ENCODE data around the gene DIS3L2.
"Not testable (repeated sequence)": the region's sequence is repeated elsewhere in the genome, so short reads cannot be mapped to it uniquely, and the experiment has no call there.

DIS3L2 gene

DNA sequence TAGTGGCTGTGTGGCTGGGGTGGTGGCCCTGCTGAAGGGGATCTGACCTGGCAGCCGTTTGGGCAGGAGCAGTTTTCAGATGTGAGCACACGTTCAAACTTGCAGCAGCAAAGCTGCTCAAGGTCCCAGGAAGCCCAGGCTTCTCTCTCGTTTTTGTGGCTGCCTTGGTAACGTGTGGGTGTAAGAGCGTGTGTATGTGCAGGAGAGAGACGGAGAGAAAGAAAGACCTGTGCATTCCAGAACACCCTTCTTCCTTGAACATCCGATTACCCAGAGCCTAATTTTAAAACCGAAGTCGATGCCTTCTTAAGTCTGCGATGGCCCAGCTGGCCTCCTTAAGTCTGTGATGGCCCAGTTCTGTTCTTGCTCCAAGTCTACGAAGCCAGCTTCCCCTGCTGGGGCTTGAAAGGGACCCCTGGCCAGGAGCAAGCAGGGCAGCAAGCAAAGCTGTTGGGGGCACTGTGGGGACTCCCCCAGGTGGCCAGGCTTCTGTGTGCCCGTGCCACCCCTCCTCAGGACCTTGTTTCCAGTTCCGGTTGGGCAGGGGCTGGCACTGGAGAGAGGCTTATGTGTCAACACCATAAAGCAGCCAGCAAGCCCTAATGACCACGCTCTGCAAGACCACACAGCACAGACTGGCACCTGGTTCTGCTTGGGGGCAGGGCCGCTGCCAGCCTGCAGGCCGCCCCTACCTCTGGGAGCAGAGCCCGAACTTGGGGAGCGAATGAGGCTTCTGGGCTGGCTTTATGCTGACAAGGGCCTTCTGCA is 361.2 kb downstream of the DIS3L2 start:
- Histone ChIP-seq H3K27ac (ENCODE audit: low read depth, low read length, severe bottlenecking) (no peak overlapping the region), H3K4me3 (ENCODE audit: extremely low read depth, insufficient read depth, low read length, poor library complexity, severe bottlenecking) (no peak overlapping the region), H3K9me3 (ENCODE audit: control insufficient read depth, low read length) (no peaks in the 10 kb centered on the region), H3K4me1 (ENCODE audit: control insufficient read depth, insufficient read depth, low read length, poor library complexity, severe bottlenecking) (no peaks in the 10 kb centered on the region), H3K36me3 (ENCODE audit: control insufficient read depth, insufficient read depth, low read length) (no peaks in the 10 kb centered on the region)
- 92 to 95% methylated on average over 15 to 18 of the region's 18 CpGs for WGBS, 2 experiments (ENCODE audit: insufficient coverage in 2 of 2)

DNA sequence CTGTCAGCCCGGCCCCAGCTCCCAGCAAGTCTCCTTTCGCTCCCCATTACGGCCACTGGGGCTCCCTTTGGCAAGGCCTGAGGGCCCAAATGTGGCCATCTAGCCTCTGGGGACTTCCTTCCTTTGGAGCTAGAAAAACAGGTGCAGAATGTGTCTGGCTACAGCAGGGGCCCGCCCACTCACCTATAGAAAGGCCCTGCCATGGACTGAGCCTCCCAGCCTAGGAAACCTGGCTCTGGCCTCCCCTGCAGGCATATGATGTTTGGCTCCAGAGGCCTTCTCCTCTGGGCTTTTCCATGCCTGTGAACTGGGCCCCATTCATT is 361.8 kb downstream of the DIS3L2 start:
- H3K36me3 ChIP-seq (ENCODE audit: control insufficient read depth, insufficient read depth, low read length), result no peaks in the 10 kb centered on the region
- no peak overlapping the region for H3K4me3 ChIP-seq (ENCODE audit: extremely low read depth, insufficient read depth, low read length, poor library complexity, severe bottlenecking)
- 83 to 96% methylated on average over 3 of the region's 4 CpGs for WGBS, 2 experiments (ENCODE audit: insufficient coverage in 2 of 2)
- no peaks in the 10 kb centered on the region for H3K4me1 ChIP-seq (ENCODE audit: control insufficient read depth, insufficient read depth, low read length, poor library complexity, severe bottlenecking)
- H3K9me3 ChIP-seq (ENCODE audit: control insufficient read depth, low read length), result no peaks in the 10 kb centered on the region
- no peak overlapping the region for H3K27ac ChIP-seq (ENCODE audit: low read depth, low read length, severe bottlenecking)

DNA sequence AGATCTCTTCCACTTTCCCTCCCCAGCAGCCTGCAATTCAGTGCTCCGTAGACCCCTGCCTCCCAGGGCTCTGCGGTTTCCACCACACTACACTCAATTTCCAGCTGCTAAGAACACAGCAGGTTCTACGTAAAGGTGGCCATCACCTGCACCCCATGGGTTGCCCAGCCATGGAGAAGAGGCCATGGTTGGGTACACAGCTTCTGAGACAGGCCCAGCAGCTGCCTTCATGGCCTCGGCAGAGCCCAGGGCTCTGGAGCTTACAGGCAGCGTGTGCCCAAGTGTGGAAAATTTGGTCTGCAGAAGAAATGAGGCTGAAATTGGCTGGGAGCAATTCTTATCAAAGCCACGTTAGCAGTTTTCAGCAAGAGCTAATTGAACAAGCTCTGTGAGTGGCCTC is 362.5 kb downstream of the DIS3L2 start:
- H3K27ac ChIP-seq (ENCODE audit: low read depth, low read length, severe bottlenecking); H3K9me3 ChIP-seq (ENCODE audit: control insufficient read depth, low read length); H3K4me3 ChIP-seq (ENCODE audit: extremely low read depth, insufficient read depth, low read length, poor library complexity, severe bottlenecking); H3K4me1 ChIP-seq (ENCODE audit: control insufficient read depth, insufficient read depth, low read length, poor library complexity, severe bottlenecking); H3K36me3 ChIP-seq (ENCODE audit: control insufficient read depth, insufficient read depth, low read length): not testable (repeated sequence)
- WGBS, 2 experiments (ENCODE audit: insufficient coverage in 2 of 2), result 94 to 95% methylated on average over 2 to 4 of the region's 6 CpGs

DNA sequence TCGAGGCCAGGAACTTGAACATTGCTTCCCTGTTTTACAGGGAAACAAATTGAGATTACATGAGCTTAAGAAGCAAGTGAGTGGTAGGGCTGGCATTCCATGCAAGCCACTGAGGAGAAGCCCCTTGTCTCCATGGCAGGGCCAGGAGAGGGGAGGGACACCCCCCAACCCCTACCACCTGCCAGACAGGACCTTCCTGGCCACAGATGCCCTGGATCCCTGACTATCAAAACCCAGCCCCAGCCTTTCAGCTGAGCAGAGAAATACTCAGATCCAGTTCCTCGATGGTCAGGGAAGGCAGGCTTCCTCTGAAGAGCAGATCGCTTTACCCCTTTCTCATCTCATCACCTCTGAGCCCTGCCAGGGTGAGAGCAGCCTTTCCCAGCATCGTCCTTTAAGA is 363.3 kb downstream of the DIS3L2 start:
- 75 to 96% methylated on average over 1 to 3 of the region's 4 CpGs for WGBS, 2 experiments (ENCODE audit: insufficient coverage in 2 of 2)
- Histone ChIP-seq H3K9me3 (ENCODE audit: control insufficient read depth, low read length) (no peaks in the 10 kb centered on the region), H3K27ac (ENCODE audit: low read depth, low read length, severe bottlenecking) (no peak overlapping the region), H3K4me1 (ENCODE audit: control insufficient read depth, insufficient read depth, low read length, poor library complexity, severe bottlenecking) (no peaks in the 10 kb centered on the region), H3K36me3 (ENCODE audit: control insufficient read depth, insufficient read depth, low read length) (no peaks in the 10 kb centered on the region), H3K4me3 (ENCODE audit: extremely low read depth, insufficient read depth, low read length, poor library complexity, severe bottlenecking) (no peak overlapping the region)

DNA sequence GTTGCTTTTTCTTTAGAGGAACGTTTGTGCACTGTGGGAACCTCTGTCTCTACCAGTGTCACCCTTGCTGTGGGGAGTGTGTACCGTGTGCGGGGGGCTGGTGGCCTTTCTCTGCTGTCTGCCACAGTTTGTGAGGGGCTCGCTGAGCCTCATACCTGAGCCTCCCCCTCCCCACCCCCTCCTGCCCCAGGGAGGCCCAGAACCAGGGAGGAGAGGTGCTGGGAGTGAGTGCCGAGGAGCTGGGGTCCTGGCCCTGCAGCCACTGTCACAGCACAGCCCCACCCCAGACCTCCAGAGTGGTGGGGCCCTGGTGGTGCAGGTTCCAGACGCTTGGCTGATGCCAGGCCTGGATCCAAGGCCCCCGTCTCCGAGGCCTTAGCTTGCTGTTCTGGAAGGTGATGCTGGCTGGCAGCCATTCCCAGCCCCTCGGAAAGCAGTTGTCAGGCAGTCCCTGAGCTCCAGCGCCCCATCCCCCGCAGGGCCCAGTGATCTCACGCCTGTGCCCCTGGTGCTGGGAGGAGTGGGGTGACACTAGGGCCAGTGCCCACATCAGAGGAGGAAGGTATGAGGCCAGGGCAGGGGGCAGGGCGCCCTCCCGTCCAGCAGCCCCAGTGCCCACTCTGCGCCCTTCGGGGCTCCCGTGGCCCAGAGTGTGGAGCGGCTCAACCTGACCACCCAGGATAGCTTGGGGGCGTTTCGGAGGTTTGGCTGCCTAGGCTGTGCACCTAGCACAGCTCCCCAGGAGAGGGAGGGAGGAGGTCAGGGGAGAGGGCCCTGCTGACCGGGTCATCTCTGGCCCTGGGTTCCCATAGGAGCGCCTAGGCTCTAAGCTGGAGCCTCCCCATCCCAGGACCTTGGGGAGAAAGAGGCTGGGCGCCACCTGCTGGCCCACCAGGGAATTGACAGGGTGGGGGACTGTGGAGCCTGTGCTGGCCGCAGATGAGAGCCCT is 364.1 kb downstream of the DIS3L2 start:
- H3K36me3 ChIP-seq (ENCODE audit: control insufficient read depth, insufficient read depth, low read length), result no peaks in the 10 kb centered on the region
- no peak overlapping the region for H3K4me3 ChIP-seq (ENCODE audit: extremely low read depth, insufficient read depth, low read length, poor library complexity, severe bottlenecking)
- H3K4me1 ChIP-seq (ENCODE audit: control insufficient read depth, insufficient read depth, low read length, poor library complexity, severe bottlenecking), result no peaks in the 10 kb centered on the region
- WGBS, 2 experiments (ENCODE audit: insufficient coverage in 2 of 2), result 84 to 86% methylated on average over 11 to 14 of the region's 24 CpGs
- no peak overlapping the region for H3K27ac ChIP-seq (ENCODE audit: low read depth, low read length, severe bottlenecking)
- H3K9me3 ChIP-seq (ENCODE audit: control insufficient read depth, low read length), result no peaks in the 10 kb centered on the region

DNA sequence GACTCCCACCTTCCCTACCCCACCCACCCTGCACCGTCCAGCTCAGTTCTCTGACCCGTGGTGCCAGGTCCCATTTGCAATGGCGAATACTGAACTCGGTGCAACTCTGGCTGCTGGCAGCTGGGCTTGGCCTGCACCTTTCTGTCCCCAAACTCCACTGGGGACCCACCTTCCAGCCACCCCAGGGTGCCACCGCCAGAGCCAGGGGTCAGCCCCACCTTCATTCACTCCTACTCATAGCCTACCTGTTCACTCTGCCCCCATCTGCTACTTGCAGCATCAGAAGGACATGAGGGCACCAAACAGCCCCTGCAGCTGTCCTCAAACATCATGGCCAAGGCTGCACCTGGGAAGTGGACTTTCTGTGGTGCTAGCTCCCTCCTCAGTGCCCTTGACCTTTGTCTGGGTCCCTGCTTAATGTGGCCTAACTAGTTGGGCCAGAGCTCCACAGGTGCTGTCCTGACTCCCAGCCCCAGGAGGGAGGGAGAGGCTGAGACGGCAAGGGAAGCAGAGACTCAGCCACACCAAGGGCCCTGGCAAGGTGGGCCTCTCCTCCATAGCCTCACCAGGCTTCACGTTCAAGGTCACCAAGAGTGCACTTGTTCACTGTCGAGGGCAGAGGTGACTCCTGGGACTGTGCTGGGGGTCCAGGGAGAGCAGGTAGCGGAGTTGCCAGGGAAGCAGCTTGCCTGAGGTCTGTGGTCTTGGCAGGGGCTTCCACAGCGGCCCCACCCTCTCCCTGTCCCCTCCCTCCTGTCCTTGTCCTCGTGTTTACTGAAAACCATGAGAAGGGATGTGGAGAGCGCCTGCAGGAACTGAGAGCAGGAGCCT is 365.0 kb downstream of the DIS3L2 start:
- not testable (repeated sequence) for H3K4me3 ChIP-seq (ENCODE audit: extremely low read depth, insufficient read depth, low read length, poor library complexity, severe bottlenecking); H3K36me3 ChIP-seq (ENCODE audit: control insufficient read depth, insufficient read depth, low read length); H3K27ac ChIP-seq (ENCODE audit: low read depth, low read length, severe bottlenecking); H3K9me3 ChIP-seq (ENCODE audit: control insufficient read depth, low read length); H3K4me1 ChIP-seq (ENCODE audit: control insufficient read depth, insufficient read depth, low read length, poor library complexity, severe bottlenecking)
- WGBS, 2 experiments (ENCODE audit: insufficient coverage in 2 of 2), result 44 to 46% methylated on average over 2 to 3 of the region's 12 CpGs

DNA sequence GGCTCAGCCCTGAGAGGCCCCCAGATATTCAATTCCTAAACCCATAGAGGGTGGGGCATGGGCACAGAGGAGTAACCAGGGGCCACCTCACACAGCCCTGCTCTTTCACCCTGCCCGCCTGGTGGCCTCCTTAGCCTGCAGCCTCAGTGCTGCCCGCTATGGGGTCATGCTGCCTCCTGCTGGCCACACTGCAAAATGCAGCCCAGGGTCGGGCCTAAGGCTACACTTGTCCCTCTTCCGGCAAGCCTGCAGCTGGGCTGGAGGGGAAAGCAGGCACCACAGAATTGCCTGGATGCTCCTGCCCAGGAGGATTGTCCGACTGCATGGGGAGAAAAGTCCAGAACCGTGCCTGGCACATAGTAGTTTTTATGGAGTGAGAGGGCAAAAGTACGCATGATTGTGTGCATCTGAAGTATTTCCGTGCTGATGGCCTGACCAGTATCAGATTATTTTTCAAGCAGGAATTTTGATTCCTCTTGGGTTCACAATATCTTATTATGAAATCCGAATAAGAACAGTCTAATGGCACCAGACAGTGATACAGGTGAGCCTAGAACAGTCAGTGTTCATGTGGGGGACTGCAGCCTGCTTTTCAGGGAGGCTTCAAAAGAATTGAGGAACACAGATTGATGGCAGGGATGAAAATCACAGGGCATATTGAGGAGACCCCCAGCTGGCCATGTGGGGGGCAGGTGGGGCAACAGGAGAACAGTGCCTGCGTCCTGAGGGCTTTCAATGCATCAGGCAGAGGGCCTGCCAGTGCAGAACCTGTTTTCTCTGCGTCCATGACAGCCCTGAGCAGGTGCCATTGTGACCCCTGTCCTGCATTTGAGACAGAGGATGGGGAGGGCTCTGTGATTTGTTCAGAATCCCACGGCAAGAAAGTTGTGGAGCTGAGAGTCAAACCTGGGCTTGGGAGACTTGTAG is 365.9 kb downstream of the DIS3L2 start:
- Histone ChIP-seq H3K4me1 (ENCODE audit: control insufficient read depth, insufficient read depth, low read length, poor library complexity, severe bottlenecking) (no peaks in the 10 kb centered on the region), H3K27ac (ENCODE audit: low read depth, low read length, severe bottlenecking) (no peak overlapping the region), H3K9me3 (ENCODE audit: control insufficient read depth, low read length) (no peaks in the 10 kb centered on the region), H3K4me3 (ENCODE audit: extremely low read depth, insufficient read depth, low read length, poor library complexity, severe bottlenecking) (no peak overlapping the region), H3K36me3 (ENCODE audit: control insufficient read depth, insufficient read depth, low read length) (no peaks in the 10 kb centered on the region)
- 58 to 71% methylated on average over 10 to 12 of the region's 12 CpGs for WGBS, 2 experiments (ENCODE audit: insufficient coverage in 2 of 2)

DNA sequence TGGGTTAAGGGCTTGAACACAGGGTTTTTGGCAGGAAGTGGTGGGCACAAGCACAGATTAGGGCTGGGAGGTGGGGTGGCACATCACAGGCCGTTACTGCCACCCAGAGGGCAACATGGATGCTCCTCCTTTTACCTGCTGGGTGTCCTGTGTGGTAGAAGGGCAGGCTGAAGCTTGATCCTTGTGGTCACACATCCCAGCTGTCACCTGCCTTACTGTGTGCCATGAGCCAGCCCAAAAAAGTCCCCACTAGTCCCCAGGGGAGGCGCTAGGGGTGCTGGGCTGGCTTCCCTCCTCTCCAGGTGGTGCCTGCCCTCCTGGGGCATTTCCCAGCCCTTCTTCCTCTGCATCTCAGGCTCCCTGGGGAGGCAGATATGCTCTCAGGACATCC is 366.5 kb downstream of the DIS3L2 start:
- H3K4me1 ChIP-seq (ENCODE audit: control insufficient read depth, insufficient read depth, low read length, poor library complexity, severe bottlenecking), result no peaks in the 10 kb centered on the region
- no peaks in the 10 kb centered on the region for H3K9me3 ChIP-seq (ENCODE audit: control insufficient read depth, low read length)
- 89 to 92% methylated on average over 2 of the region's 2 CpGs for WGBS, 2 experiments (ENCODE audit: insufficient coverage in 2 of 2)
- H3K4me3 ChIP-seq (ENCODE audit: extremely low read depth, insufficient read depth, low read length, poor library complexity, severe bottlenecking), result no peak overlapping the region
- H3K27ac ChIP-seq (ENCODE audit: low read depth, low read length, severe bottlenecking), result no peak overlapping the region
- H3K36me3 ChIP-seq (ENCODE audit: control insufficient read depth, insufficient read depth, low read length), result no peaks in the 10 kb centered on the region

DNA sequence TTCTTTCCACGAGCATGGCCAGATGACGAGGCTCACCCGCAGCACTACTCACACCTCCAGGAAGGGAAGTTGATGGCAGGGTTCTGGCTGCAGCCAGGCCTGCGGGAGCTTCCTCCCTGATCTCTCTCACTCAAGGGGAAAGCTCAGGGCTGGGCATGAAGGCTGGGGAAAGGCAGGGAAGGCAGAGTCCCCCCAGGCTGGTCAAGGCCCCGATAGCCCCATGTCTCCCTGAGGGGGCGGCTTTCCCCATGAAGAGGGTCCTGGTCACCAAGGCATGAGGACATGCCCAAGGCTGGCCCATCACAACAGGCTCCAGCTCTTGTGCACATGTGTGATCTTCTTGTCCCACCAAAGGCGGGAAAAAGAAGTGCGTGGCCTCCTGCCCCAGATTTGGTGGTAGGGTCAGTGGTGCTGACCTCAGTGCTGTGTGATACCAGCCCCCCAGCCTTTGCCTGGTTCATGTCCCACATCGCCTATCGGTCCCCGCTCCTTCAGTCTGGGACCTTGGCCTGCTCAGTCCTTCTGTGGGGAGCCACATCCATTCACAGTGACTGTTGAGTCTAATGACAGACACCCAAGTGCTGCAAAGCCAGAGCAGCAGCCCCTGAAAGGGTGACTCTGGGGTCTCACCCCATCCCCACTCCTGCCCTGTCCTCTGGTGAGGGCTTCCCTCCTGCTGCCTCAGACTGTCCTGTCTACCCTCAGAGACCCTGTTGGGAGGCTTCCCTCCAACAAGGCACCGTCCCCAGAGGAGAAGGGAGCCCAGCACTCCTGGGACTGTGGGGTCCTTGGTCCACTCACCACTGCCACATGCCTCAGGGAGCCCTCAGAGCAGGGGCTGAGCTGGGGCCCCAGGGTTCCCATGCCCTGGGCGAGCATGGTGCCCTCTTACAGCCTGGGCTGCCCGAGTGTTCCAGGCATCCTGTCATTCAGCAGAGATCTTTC is 367.3 kb downstream of the DIS3L2 start:
- H3K27ac ChIP-seq (ENCODE audit: low read depth, low read length, severe bottlenecking), result no peak overlapping the region
- no peaks in the 10 kb centered on the region for H3K36me3 ChIP-seq (ENCODE audit: control insufficient read depth, insufficient read depth, low read length)
- no peak overlapping the region for H3K4me3 ChIP-seq (ENCODE audit: extremely low read depth, insufficient read depth, low read length, poor library complexity, severe bottlenecking)
- WGBS, 2 experiments (ENCODE audit: insufficient coverage in 2 of 2), result 96 to 98% methylated on average over 7 to 10 of the region's 14 CpGs
- H3K9me3 ChIP-seq (ENCODE audit: control insufficient read depth, low read length), result no peaks in the 10 kb centered on the region
- no peaks in the 10 kb centered on the region for H3K4me1 ChIP-seq (ENCODE audit: control insufficient read depth, insufficient read depth, low read length, poor library complexity, severe bottlenecking)
